NCI-H128 (cell line): ENCODE measurements around the gene NOTCH4.

Source experiments
- DNase-seq: peaks from one replicate; lab custom pipeline; 2025; ENCODE audit not compliant: unreplicated experiment; lab: John Stamatoyannopoulos, UW

Gene NOTCH4

DNA sequence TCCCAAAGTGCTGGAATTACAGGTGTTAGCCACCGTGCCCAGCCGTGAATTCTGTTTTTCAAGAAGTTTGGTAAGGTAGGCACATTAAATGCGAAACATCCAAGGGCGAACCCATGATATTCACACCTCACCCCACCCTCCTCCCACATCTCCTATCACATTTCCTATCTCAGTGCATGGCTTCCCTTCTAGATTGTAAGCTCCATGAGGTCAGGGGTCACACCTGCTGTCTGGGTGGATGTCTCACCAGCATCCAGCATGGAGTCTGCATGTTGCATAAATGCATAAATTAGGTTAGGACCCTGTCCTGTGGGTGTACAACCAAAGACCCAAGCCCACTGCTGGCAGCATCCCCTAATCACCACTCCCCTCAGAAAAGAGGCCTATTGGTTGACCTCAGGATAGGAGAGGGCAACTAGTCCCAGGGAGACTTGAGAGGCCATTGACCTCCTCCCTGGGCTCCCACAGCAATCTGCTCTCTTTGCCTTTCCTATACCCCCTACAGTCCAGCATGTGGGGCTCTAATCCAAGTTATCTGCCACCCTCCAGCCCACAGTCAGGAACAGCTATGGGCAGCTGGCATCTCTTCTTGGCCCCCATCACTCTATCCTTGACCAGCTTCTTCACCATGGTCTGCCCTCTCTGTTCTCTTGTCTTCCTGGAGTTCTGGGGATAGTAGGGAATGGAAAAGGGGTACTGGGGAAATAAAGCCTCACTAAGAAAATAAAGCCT, 76.3 kb downstream of the NOTCH4 start:
- no peak for DNase-seq

DNA sequence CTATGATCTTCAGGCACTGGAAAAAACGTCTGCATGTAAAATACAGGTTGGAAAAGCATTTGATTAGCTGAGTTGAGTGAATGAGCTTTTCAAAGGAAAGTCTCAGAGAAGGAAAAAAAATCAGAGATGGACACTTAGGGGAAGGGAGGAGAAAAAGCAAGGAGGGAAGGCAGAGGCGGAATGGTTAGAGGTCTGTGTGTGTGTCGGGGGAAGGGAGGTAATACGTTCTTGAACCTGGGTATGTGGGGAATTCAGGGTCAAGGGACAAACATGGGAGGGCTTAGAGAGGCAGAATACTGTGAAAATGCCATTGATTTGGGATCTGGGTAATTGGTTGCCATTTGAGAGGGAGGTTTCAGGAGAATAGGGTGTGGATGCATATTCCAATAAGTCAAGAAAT, 77.2 kb downstream of the NOTCH4 start:
- no peak for DNase-seq

DNA sequence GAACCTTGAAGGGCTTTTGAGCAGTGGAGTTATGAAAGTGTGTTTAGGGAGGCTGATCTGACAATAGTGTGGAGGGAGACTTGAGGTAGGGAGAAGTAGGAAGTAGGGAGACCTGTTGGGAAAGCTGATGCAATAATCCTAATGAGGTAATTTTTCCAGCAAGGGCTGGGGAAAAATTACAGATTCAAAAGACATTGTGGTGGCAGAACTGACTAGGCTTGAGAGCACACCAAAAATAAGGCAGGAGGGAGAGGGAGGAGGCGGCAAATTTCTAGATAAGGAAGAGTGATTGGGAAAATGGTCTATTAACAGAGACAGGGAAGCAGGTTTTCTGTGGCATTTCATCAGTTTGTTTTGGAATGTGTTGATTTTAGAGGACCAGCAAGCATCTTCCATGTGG, 77.6 kb downstream of the NOTCH4 start:
- no peak for DNase-seq
